Bronchial epithelial cell (primary cell): ENCODE results near the gene WDR82. TPM values are rescaled to one million over a fixed set of nuclear protein-coding genes. Genes with fewer than 3 reads are reported as not detected.

Source experiments
- DNase-seq: peaks from one replicate; pipeline ENCODE4 v3.0.0-alpha.2; 2010; ENCODE audit warnings: low read depth
- FAIRE-seq: peaks from 2 replicates; lab custom pipeline; 2011; peaks lifted over from hg19 to GRCh38; lab: Jason Lieb, UNC
- H3K27me3 ChIP-seq: 2 replicates; pipeline ENCODE4 v1.5.1; 2011; ENCODE audit warnings: low read length; ENCODE audit not compliant: control insufficient read depth, insufficient read depth
- H3K36me3 ChIP-seq: 2 replicates; pipeline ENCODE4 v1.5.1; 2011; ENCODE audit warnings: low read length; ENCODE audit not compliant: control insufficient read depth, insufficient read depth
- H3K4me3 ChIP-seq: 2 replicates; pipeline ENCODE4 v1.5.1; 2011; ENCODE audit warnings: mild to moderate bottlenecking, low read depth, low read length, control low read depth
- CTCF ChIP-seq: IDR thresholded peaks from 2 replicates; pipeline ENCODE4 v1.5.1; 2011; ENCODE audit warnings: mild to moderate bottlenecking, moderate library complexity, low read length, control low read depth, inconsistent platforms; ENCODE audit not compliant: insufficient read depth, severe bottlenecking
- total RNA-seq: library from RNA; depleted of rRNA; stranded (reverse); fragments of >200 nt; gene quantifications from 2 replicates; pipeline ENCODE4 v1.2.1, GENCODE V29; 2014

WDR82 gene
- total RNA-seq, 1 donor from 2014 or later, result 61.3 TPM

GRCh38 chr3:52218026-52218425 lies 60.4 kb downstream of the WDR82 start:
- TF ChIP-seq CTCF, result no peak
- no peak overlapping the region for H3K4me3 ChIP-seq
- FAIRE-seq (no peak), DNase-seq (no peak)
- no peaks in the 10 kb centered on the region for H3K27me3 ChIP-seq
- peaks cover 8% of the 10 kb centered on the region for H3K36me3 ChIP-seq

- no peak for TF ChIP-seq CTCF
- Histone ChIP-seq H3K27me3 (no peaks in the 10 kb centered on the region), H3K36me3 (peaks cover 11% of the 10 kb centered on the region), H3K4me3 (no peak overlapping the region)
- no peak for DNase-seq
- FAIRE-seq, result no peak
Observed at GRCh38 chr3:52217409-52217805, 61.0 kb downstream of the WDR82 start.

GRCh38 chr3:52216585-52217408 lies 61.7 kb downstream of the WDR82 start:
- Histone ChIP-seq H3K27me3 (no peaks in the 10 kb centered on the region), H3K4me3 (no peak overlapping the region), H3K36me3 (peaks cover 15% of the 10 kb centered on the region)
- no peak for TF ChIP-seq CTCF
- FAIRE-seq (peak; percentile 99), DNase-seq (peak; percentile 98)

GRCh38 chr3:52215351-52215750 lies 63.1 kb downstream of the WDR82 start:
- H3K4me3 ChIP-seq, result no peak overlapping the region
- no peaks in the 10 kb centered on the region for H3K27me3 ChIP-seq
- no peak for TF ChIP-seq CTCF
- FAIRE-seq (no peak), DNase-seq (no peak)
- peaks cover 20% of the 10 kb centered on the region for H3K36me3 ChIP-seq

- FAIRE-seq (no peak), DNase-seq (no peak)
- TF ChIP-seq CTCF, result no peak
- Histone ChIP-seq H3K4me3 (no peak overlapping the region), H3K36me3 (peaks cover 23% of the 10 kb centered on the region), H3K27me3 (no peaks in the 10 kb centered on the region)
Observed at GRCh38 chr3:52213901-52214300, 64.5 kb downstream of the WDR82 start.
